DND-41 (cell line): ENCODE data around the gene TGM5.

Experiments used
- EZH2 ChIP-seq: IDR thresholded peaks from 3 replicates; pipeline ENCODE4 v1.6.1; 2012; ENCODE audit warnings: borderline replicate concordance, low read depth, mild to moderate bottlenecking, moderate library complexity, low read length, inconsistent platforms; ENCODE audit not compliant: severe bottlenecking
- TF ChIP-seq, protein P1 (sequence below): IDR thresholded peaks from 2 replicates; pipeline ENCODE4 v1.5.1; 2012; ENCODE audit warnings: borderline replicate concordance, low read length, moderate library complexity, mild to moderate bottlenecking; ENCODE audit not compliant: poor library complexity, severe bottlenecking; ENCODE audit errors: extremely low read depth

GRCh38 chr15:43253431-43254403, 13.0 kb downstream of the TGM5 start:
- TF ChIP-seq, protein P1, sequence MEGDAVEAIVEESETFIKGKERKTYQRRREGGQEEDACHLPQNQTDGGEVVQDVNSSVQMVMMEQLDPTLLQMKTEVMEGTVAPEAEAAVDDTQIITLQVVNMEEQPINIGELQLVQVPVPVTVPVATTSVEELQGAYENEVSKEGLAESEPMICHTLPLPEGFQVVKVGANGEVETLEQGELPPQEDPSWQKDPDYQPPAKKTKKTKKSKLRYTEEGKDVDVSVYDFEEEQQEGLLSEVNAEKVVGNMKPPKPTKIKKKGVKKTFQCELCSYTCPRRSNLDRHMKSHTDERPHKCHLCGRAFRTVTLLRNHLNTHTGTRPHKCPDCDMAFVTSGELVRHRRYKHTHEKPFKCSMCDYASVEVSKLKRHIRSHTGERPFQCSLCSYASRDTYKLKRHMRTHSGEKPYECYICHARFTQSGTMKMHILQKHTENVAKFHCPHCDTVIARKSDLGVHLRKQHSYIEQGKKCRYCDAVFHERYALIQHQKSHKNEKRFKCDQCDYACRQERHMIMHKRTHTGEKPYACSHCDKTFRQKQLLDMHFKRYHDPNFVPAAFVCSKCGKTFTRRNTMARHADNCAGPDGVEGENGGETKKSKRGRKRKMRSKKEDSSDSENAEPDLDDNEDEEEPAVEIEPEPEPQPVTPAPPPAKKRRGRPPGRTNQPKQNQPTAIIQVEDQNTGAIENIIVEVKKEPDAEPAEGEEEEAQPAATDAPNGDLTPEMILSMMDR, result no peak
- no peak for TF ChIP-seq EZH2
